Measurements from ENCODE around the gene WNT6. TPM values are rescaled to one million over a fixed set of nuclear protein-coding genes. Genes with fewer than 3 reads are reported as not detected.
A peak's percentile ranks its signal among the peaks of the same experiment; 100 is the strongest.

The WNT6 gene
- total and polyA plus RNA-seq, 8 donors = 0.07 TPM; not detected in 7

DNA sequence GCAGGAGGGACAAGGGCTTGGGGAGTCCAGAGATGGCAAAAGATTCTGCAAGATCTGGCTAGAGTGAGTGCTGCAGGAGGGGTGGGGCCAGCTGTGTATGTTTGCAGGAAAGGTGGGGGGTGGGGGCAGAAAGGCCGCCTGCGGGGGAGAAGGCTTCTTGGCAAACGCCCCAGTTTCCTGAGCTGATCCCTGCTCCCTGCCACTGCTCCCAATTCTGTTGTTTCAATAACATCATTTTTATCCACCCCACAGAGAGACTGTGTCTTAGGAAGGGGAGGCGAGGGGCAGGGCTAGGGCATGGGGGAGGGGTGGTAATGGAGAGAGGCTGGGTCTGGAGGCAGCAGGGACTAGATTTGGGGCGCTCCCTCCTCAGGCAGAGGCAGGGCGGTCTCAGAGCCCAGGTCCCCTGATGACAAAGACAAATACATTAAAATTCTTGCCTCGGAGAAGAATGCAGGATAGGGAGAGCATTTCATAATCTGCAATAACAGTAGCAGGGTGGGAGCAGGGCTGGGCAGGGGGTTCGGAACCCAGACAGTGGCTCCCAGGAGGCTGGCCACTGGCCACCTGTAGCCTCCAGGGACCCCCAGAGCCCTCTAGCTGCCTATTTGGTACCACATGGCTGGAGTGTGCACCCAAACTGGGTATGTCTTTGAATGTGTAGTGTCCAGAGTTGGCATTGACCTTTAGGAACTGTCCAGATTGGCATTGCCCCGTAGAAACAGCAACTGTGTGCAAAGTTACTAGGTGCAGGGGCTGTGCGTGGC lies 2.1 kb upstream of the WNT6 start:
- no peak for ATAC-seq
- no peak overlapping the region for H3K27ac ChIP-seq
- no peak for DNase-seq
- H3K9me3 ChIP-seq = no peaks in the 10 kb centered on the region
- TF ChIP-seq, protein P1, sequence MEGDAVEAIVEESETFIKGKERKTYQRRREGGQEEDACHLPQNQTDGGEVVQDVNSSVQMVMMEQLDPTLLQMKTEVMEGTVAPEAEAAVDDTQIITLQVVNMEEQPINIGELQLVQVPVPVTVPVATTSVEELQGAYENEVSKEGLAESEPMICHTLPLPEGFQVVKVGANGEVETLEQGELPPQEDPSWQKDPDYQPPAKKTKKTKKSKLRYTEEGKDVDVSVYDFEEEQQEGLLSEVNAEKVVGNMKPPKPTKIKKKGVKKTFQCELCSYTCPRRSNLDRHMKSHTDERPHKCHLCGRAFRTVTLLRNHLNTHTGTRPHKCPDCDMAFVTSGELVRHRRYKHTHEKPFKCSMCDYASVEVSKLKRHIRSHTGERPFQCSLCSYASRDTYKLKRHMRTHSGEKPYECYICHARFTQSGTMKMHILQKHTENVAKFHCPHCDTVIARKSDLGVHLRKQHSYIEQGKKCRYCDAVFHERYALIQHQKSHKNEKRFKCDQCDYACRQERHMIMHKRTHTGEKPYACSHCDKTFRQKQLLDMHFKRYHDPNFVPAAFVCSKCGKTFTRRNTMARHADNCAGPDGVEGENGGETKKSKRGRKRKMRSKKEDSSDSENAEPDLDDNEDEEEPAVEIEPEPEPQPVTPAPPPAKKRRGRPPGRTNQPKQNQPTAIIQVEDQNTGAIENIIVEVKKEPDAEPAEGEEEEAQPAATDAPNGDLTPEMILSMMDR (IDR thresholded peaks at IDR 0.05) = no peak
- peaks cover 60 to 99% of the 10 kb centered on the region in 2 donors for H3K27me3 ChIP-seq
- no peak overlapping the region for H3K4me3 ChIP-seq
- H3K36me3 ChIP-seq = no peaks in the 10 kb centered on the region
- H3K4me1 ChIP-seq = peaks cover 9 to 20% of the 10 kb centered on the region in 2 donors
- intact Hi-C loops (cut with DNase I) = no loop called here

DNA sequence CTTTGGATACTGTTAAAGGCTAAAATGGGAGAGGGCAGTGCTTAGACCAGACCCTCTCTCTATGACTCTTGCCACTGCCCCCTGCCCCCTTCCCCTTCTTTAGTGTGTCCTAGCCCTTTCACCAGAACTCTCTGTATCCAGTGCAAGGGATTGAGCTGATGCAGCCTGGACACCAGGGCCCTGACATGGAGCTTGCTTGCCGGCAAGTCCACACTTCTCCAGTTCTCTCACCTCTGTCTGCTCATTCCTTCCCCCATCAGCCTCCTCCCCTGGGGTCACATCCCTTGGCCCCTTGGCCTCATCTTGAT lies 1.5 kb upstream of the WNT6 start:
- Histone ChIP-seq H3K36me3 (no peaks in the 10 kb centered on the region), H3K9me3 (no peaks in the 10 kb centered on the region), H3K27ac (no peak overlapping the region), H3K27me3 (peaks cover 64 to 99% of the 10 kb centered on the region in 2 donors), H3K4me1 (peaks cover 9 to 20% of the 10 kb centered on the region in 2 donors), H3K4me3 (no peak overlapping the region)
- ATAC-seq (no peak), DNase-seq (no peak)
- TF ChIP-seq, protein P1 (IDR thresholded peaks at IDR 0.05) = no peak
- intact Hi-C loops (cut with DNase I) = no loop called here

DNA sequence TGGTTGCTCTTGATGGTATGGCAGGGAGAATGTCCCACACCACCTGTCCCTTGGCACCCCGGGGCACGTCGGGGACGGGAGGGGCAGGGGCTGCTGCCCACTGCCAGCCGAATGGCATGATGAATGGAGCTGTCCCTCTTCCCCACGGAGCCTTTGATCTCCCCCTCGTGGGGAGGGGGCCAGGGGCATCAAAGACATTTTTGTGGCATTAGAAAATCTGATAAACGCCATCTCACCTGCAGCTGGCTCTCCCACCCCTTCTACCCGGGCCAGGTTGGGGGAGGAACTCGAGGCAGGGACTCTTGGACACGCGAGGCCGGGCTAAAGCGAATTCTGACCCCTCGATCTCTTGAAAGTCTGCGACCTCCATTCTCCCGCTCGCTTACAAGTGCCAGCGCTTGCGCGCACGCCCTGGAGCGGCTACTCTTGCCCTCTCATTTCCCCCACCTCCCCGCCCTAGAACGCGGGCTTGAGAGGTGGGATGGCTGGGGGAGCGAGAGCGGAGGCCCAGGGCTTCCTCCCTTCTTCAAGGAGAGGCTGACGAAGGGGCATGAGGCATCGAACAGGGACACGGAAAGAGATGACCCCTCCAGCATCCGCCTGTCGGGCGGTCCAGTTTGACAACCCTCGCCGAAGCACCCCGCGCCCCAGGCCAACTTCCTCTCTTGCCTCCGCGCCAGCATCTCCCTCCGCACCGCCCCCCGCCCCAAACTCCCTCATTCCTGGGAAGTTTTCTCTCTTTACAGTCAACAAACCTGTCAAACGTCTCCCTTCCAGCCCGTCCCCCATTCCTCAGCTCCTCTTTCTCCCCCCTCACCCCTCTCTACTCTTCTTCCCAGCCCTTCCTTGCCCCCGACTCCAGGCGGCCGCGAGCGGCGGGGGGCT lies 692 bp upstream of the WNT6 start:
- H3K9me3 ChIP-seq = no peaks in the 10 kb centered on the region
- no peak overlapping the region for H3K27ac ChIP-seq
- H3K36me3 ChIP-seq = no peaks in the 10 kb centered on the region
- TF ChIP-seq, protein P1 (IDR thresholded peaks at IDR 0.05) = no peak
- DNase-seq = no peak
- peak overlapping the region in 1 of 2 donors; percentile 18 for H3K4me3 ChIP-seq
- ATAC-seq = no peak
- peaks cover 59 to 99% of the 10 kb centered on the region in 2 donors for H3K27me3 ChIP-seq
- intact Hi-C loops (cut with DNase I) = no loop called here
- peaks cover 9 to 20% of the 10 kb centered on the region in 2 donors for H3K4me1 ChIP-seq

DNA sequence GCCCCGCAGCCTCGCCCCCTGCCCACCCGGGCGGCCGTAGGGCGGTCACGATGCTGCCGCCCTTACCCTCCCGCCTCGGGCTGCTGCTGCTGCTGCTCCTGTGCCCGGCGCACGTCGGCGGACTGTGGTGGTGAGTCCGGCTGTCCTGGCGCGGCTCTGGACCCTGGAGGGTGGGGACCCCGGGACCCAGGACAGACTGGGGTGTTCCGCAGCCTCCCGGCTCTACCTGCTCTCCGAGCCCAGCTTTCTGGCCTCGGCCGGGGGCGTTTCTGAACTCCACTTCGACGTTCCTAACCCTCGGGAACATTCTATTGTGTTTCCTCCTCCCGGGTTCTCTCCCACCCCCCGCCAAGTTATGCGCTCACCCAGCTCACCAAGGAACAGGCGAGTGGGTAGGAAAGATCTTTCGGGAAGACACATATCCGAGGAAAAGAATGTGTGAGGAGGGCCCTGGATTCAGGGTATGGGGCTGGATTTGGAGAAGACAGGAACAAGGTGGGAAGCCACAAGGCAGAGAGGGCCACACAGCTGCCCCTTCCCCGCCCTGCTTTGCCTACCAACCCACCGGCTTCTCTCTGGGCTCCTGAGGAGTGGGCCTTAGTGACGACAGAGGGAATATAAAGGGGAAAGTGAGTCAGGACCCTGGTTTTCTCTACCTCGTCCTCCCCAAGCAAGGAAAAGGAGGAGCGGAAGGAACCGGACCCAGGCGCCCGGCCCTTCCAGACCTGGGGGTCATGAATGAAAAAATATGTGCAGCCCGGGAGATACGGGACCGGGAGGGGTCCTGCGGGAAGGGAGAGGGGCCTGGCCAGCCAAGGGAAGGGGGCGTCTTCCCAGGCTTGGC lies 605 bp downstream of the WNT6 start:
- intact Hi-C loops (cut with DNase I) = no loop called here
- H3K4me1 ChIP-seq = peaks cover 9 to 20% of the 10 kb centered on the region in 2 donors
- no peaks in the 10 kb centered on the region for H3K9me3 ChIP-seq
- no peak for ATAC-seq
- H3K36me3 ChIP-seq = no peaks in the 10 kb centered on the region
- TF ChIP-seq, protein P1 (IDR thresholded peaks at IDR 0.05) = no peak
- H3K4me3 ChIP-seq = peak overlapping the region in 1 of 2 donors; percentile 18
- H3K27ac ChIP-seq = no peak overlapping the region
- peaks cover 57 to 99% of the 10 kb centered on the region in 2 donors for H3K27me3 ChIP-seq
- DNase-seq = no peak
